A172 (cell line): Measurements from ENCODE around the gene MRGPRD. TPM values are rescaled to one million over a fixed set of nuclear protein-coding genes. Genes with fewer than 3 reads are reported as not detected.
"Not testable (repeated sequence)": the region's sequence is repeated elsewhere in the genome, so short reads cannot be mapped to it uniquely, and the experiment has no call there.

Source experiments
- DNase-seq: peaks from one replicate; pipeline ENCODE4 v3.0.0-alpha.2; 2015; ENCODE audit warnings: low spot score
- total RNA-seq: library from RNA; depleted of rRNA; stranded (reverse); fragments of >200 nt; shearing (Covaris generic); gene quantifications from 2 replicates; pipeline ENCODE4 v1.2.3, GENCODE V29; 2014

The MRGPRD gene
- total RNA-seq, 1 experiment from 2014 or later: not detected

DNA sequence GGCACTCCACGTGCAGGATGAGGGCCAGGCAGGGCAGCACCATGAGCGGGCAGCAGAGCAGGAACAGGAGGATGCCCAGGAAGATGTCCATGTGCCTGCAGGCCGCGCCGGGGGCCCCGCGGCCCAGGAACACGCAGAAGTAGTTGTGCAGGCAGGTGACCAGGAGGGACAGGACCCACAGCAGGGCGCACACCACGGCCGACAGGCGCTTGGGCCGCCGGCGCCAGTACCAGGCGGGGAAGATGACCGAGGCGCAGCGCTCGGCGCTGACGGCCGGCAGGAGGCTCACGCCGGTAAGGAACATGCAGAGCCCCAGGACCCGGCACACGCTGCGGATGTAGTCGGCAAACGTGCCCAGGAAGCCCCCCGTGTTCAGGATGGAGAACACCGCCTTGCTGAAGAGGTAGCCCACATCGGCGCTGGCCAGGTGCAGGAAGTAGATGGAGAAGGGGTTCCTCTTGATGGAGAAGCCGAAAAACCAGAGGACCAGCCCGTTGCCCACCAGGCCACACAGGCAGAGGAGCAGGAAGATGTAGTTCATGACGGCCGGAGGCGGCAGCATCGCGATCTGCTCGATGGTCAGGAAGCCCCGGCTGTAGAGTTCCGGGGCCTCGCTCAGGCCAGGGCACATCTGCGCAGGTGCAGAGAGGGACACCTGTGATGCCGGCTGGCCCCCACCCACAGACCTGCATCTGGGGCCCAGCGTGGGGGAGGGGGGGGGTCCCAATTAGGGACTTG lies 25.0 kb upstream of the MRGPRD start:
- no peak for DNase-seq

DNA sequence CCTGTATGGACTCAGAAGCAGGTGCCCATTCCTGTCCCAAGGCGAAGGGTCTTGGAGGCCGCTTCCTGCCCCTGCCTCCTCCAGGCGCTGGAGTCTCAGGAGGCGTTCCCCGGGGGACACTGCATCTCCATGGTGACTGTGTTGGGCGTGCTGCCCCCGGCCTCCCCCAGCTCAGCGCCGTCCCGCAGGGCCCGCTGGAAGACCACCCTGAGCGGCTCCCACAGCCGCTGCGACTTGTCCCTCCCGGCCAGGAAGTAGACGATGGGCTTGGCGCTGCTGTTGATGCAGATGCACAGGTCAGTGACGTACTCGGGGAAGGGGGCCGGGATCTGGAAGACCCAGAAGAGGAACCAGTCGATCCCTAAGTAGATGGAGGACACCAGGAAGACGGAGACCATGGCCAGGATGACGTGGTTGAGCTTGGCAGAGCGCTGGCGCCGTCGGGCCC lies 24.4 kb upstream of the MRGPRD start:
- no peak for DNase-seq

DNA sequence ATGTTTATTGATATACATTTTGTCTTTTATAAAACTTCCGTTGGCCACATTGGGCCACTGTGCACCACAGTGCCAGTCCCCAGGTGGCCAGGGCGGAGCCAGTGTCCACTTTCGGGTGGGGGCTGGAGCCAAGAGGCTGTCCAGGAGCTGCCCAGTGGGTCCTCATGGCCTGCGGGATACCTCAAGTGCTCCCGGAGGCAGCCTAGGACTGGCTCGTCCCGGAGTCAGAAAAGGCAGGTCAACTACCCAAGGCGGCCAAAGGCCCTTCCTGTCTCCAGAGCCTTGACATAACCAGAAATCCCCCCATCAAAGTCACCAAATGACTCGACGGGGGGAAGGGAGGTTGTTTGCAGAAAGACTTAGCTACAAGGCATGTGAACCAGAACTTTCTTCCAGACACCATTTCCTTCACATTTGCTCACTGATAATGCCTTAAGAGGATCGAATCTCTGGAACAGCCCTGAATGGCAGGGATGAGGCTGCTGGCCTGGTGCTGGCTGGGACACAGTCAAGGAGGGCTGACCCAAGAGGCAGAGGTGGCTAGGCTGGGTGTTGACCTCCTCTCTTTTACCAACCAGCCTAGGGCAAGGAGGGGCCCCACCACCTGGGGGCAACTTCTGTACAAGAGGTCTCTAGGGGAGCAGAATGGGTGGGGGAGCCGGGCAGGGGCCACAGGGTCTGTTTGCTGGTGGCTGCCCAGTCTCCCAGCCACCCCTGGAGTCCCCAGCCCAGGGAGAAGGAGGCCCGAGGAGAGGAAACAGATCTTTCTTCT lies 23.8 kb upstream of the MRGPRD start:
- no peak for DNase-seq

DNA sequence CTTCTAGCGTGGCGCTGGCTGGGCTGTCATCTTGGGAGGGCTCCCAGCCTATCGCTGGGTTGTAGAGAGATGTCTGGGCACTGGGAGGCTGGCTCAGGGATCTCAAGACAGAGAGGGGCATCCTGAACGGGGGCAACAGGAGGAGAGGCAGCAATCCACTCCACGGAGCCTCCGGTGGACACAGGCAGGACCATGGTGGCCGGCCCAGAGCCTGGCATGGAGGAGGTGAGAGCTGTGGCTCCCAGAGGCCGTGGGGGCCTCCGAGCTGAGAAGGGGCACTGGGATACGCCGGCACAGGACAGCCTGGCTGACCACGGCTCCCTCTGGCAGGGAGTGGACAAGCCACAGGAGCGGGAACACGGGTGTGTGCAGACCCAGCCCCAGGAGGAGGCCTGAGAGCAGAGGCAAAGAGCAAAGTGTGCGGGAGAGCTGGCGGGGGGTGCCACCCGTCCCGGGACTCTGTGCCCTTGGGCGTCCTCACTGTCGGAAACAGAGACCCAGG lies 23.1 kb upstream of the MRGPRD start:
- DNase-seq: no peak

DNA sequence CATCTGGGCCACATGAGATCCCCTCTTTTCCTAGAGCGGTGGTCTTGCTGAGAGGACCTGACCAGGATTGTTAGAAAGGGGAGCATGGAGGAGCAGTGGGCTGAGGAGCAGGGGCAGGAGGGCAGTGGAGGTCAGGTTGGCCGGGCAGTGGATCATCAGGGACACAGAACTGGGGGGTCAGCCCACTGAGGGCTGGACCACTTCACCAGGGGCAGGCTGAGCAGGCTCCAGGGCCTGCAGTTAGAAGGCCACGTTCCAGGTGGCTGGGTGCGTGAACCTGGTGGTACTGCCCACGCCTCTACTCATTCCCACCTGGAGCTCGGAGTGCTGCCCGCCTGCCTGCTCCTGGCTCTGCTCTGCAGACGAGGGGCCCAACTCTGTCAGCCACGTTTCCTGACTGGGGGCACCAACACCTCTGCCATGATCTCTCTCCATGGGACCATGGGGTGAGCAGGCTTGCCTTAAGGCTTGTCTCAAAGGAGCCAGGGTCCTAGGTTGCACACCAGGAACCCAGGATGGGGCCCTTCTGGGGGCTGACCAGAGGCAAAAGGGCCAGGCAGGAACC lies 22.6 kb upstream of the MRGPRD start:
- DNase-seq: no peak

DNA sequence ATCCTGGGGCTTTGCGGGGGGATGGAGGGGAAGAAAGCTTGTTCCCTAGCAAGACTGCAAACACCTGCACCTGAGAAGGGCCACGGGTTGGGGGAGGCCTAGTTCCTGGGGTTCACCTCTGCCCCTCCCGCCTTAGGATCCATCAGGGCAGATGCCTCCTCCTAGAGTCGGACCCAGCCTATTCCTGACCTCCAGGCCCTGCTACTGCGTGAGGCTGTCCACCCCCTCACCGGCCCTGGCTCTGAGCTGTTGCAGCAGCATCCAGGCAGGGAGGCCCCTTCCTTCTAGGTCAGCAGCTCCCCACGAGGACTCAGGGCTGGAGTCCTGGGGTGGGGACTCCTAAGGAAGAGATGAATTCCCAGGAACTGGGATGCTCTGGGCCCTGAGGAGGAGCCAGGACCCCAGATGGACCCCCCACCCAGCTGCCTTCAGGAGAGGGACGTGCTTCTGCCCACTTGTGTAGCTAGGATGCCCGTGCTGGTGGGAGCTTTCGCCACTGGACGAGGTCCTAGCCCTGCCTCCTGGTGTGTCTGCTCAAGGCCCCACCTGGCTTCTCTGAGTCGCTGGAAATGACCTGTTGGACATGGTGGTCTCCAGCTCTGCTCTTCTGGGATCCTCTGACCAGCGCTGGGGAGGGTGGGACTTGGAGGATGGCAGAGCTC lies 21.9 kb upstream of the MRGPRD start:
- no peak for DNase-seq

DNA sequence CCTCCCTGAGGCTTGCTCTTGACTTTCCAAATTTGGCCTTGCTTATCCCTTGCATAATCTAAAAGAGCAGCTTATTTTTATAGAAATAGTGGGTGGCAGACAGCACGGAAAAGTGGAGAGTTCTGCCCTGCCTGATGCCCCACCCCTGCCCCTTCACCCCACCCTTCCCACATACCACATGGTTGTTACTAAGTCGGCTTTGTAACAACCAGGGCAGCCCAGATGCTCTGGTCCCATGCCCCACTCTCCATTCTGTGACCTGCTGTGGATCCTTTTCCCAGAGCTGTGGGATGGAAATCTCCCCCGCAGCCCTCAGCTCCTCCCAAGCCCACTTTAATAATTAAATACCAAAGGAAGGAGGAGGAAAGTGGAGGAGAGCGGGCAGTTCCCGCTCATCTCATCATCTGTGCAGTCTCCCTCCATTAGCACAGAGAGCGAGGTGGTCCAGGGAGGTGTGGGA lies 21.4 kb upstream of the MRGPRD start:
- no peak for DNase-seq

DNA sequence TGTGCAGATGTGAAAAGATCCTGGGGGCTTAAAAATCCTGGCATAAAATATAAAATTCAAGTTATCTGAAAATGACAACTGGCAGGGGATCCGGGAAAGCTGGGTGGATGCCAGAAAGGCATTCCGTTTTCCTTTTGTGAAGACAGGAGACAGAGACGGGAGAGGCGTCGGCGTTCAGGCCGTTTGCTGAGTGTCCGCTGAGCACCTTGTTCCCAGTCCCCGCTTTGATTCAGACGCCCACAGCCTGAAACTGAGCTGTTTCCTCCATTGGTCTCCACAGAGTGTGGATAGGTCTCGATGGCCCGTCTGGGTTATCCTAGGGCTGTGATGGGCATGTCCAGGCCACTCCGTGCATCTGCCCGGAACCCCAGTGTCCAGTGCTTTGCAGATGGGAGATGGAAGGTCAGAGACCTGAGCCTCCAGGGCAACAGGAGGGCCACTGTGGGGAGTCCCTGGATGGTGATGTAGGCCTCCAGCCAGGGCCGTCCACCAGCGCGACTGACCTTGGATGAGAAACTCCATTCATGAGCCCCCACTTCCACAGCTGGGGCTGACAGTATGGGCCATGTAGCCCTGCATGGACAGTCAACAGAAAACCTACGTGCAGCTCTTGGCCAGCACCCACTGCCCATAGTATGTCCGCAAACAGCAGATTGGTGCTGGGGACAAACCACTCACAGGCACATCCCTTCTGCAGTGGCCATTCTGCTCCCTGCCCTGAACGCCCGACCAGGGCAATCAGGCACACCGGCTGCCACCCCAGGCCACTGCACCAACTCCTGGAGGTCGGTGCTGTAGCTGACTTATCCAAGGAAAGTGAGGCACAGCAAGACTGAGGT lies 20.7 kb upstream of the MRGPRD start:
- DNase-seq: no peak

DNA sequence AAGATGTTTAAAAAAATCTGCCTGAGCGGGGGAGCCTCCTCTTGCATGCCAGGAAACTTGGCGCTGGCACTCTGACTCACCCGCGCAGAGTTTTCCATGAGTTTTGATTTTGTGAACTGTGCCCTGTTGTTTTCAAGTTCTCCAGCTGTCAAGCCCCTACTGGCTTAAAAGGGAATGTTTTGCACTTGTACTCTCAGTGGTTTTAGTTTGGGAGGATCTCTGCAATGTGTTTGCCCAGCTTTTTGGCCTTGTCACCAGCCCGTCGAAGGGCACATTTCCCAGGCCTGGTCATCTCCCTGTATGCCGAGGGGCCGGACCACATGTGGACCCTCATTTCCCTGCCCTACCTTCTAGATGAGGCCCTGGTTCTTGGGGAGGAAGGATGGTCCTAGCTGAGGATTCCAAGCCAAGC lies 20.1 kb upstream of the MRGPRD start:
- peak; percentile 74 for DNase-seq

DNA sequence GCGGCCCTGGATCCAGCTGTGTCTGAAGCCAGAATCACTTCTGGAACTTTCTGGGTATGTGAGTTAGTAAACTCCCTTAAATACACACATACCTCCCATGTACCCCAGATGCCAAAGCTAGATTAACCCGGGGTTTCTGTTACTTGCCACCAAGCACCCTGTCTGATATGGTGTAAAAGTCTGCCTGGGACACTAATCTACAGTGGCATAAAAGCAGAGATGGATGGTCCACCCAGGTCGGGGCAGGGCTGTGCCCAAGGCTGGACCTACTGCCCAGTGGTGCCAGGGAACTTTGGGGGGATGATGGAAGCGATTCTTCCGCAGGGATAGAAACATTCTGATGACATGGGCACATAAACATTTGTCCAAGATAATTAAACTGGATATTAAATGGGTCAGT lies 19.6 kb upstream of the MRGPRD start:
- no peak for DNase-seq

DNA sequence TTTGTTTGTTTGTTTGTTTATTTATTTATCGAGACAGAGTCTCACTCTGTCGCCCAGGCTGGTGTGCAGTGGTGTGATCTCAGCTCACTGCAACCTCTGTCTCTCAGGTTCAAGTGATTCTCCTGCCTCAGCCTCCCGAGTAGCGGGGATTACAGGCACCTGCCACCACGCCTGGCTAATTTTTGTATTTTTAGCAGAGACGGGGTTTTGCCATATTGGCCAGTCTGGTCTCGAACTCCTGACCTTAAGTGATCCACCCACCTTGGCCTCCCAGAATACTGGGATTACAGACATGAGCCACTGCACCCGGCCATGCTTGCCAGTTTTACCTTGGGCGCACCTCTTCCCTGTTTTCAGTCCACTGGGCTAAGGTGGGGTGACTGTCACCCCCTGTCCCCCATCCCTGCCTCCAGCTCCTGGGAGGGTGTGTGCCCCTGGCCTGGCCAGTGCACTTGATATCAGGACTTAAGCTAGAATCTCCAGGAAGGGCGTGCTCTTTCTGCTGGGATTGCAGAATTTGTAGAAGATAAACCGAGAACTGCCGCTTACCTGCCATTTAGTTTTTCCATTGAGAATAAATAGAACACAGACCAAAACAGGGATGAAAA lies 19.1 kb upstream of the MRGPRD start:
- DNase-seq: not testable (repeated sequence)

DNA sequence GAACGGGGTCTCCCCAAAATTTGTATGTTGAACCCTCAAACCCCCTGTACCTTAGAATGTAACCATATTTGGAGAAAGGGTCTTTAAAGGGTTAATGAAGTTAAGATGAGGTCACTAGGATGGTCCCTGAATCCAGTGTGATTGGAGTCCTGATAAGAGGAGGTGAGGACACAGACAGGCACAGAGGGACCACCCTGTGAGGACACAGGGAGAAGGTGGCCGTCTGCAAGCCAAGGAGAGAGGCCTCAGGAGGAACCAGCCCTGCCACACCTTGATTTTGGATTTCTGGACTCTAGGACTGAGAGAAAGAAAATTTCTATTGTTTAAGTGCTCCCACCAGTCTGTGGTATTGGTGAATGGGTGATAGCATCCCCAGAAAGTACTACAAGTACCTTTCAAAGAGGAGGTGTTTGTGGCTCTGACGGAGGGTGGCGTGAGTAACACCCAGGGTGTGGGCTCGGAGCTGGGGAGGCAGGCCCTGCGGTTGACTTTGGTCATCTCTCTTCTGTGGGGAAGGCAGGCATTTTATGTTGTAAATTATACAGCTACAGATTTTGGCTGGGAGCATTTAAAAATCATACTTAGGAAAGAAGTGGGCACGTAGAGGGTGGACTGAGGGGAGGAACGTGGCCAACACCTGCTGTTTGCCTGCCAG lies 18.4 kb upstream of the MRGPRD start:
- DNase-seq: no peak

DNA sequence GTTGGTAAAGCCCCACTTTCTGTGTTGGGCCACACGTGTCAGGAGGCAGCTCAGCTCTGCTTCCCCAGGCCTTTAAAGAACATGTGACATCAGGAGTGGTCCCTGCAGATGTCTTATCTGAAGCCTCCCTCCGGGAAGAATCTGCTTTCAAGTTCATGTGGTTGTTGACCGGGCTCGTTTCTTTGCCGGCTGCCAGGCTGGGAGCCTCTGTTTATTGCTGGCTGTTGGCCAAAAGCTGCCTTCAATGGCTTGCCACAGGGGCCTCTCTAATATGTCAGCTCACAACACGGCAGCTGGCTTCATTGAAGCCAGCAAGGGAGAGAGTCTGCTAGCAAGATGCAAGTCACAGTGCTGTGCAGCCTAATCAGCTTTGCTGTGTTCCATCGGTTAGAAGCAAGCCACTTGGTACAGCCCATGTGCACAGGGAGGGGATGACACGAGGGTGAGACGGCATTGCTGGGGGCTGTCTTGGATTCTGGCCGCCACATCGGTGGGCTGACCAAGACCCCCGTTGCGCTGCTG lies 17.7 kb upstream of the MRGPRD start:
- no peak for DNase-seq

DNA sequence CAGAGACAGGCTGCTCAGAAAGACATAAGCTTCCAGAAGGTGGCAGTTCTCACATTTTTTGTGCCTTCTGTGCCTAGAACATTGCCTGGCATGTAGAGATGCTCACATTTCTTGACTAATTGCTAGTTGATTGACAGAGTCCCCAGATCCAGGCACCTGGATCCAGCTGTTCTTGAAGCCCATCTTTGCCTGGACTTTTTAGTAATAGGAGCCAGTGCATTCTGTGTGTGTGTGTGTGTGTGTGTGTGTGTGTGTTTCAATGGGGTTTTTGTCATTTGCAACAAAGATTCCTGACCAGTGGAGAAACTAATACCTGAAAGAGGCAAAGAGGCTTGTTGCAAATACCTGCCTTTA lies 17.2 kb upstream of the MRGPRD start:
- DNase-seq: no peak

DNA sequence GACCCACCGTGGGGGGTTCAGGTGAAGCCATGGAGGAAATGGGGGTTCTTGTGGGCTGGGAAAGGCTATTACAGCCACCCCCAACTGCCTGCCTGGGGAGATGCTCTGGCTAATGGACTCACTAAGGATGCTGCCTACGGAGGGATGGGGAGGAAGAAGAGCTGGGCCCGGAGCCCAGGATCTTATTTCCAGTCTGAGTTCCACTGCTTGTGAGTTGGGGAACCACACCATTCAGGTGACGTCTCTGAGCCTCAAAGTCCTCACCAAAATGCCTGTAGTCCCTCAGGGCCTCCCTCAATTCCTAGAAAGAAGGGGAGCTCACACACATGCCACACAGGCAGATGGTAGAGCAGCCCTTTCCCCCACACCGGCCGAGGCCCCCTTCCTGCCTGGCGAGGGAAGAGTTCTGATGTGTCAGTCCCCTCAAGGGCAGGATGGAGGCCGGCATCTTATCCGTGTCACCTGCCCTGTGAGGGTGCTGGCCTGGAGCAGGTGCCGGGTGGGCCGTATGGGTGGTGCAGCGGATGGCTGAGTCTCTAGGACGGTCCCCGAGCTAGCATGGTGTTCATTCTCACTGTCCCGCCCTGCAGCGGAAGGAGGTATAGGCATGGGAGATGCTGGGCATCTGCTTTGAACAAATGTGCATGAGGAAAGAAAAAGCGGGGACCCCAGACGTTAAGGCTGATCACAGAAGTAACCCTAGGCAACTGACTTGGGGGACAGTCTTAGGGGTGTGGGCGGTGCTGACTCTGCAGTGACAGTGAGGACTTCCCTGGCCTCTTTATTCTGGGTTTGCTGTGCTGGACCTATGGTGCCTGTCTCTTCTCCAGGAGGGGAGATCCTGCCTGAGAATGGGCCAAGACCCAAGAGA lies 16.6 kb upstream of the MRGPRD start:
- no peak for DNase-seq

DNA sequence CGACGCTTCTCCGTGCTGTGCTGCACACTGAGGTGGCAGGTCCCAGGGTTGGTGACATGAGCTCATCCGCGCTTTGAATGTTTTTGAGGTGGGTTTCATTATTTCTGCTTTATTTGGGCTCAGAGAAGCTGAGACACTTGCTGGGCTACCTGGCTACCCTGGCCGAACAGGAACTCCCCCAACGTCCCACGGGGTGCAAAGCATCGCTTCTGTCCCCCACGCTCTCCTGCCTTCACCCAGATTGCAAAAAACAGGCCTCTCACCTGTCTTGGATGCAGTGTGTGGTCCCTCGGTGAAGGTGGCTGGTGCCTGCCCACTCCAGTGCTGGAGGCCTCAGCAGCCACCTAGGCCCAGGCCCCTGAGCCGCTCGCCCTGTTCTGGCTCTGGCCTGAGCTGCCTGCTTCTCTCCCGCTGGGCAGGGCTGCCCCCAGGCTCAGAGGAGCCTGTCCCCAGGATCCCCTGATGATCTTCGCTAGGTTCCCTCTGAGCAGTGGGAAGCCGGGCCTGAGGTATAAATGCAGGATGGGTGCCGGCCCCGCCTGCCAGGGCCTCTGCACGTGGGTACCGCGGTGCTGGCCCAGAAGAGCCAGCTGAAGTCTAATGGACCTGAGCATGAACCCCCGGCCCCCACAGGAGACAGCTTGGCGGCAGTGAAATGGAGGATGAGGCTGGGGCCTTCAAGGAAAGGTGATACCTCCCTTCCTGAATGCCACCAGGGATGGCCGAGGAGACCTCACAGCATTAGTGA lies 15.8 kb upstream of the MRGPRD start:
- DNase-seq: no peak

DNA sequence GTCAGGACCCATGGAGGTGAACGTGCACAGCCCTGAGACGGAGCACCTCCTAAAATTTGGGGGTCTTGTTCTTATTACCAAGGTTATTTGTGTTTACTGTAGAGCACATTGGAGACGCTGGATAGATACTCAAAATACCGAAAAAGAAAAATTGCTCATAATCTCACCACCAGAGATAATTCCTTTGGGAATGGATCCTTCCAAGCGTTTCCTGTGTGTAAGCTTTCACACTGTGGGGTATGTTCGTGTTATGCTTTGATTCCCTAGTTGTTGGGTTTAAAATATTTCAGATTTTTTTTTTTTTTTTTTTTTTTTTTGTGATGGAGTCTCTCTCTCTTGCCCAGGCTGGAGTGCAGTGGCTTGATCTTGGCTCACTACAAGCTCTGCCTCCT lies 14.1 kb upstream of the MRGPRD start:
- no peak for DNase-seq

DNA sequence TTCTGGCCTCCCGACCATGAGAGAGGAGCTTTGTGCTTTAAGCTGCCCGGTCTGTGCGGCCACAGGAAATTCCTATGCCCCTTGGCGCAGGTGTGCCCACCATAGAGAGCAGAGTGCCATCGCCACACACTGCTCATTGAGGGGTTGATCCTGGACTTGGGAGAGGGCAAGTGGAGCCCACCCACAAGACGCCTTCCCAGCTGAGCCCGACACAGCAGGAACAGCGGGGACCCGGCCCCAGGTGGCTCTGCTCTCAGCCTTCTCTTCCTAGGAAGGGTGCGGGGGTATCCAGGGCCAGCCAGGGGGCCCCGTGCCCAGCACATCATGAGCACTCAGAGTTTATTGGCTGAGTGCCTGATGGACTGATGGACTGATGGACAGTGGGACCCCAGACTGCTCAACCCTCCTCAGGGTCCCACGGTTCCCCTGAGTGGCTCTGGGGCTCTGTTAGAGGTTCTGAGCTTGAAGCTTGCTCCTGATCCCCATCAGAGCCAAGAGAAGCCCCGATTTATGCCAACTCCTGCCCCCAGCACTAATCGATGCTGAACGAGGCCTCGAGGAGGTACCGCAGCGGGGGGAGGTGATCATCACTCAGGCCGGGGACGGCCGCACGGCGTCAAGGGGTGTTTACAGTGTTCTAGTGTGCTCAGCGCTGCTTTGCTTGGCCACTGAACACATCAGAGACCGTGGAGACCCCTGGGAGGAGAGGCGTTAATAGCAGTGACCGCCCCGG lies 13.5 kb upstream of the MRGPRD start:
- DNase-seq: no peak
